HCT116 (cell line): ENCODE measurements around the gene KNDC1. TPM values are rescaled to one million over a fixed set of nuclear protein-coding genes. Genes with fewer than 3 reads are reported as not detected.

Experiments used
- ATAC-seq: fragments of 200-7000 bp; cut with Tn5 transposase; 2 replicates; pipeline ENCODE4 v1.9.1; 2020; ENCODE audit warnings: mild to moderate bottlenecking, moderate library complexity
- BruUV-seq: library from RNA; stranded (reverse); fragments of 400-500 nt; replicated peaks from 2 replicates; lab custom pipeline; 2021; lab: Mats Ljungman, UMichigan
- CTCF ChIA-PET: fragments of 300-600 bp; sonication (Branson Sonifier 250); formaldehyde crosslinking; loops from one replicate; lab custom pipeline; 2021; ENCODE audit warnings: antibody characterized with exemption; lab: Charles Lee
- POLR2A ChIA-PET: fragments of 300-600, 350-600 bp; sonication (Branson Sonifier 250); formaldehyde crosslinking; loops from one replicate; lab custom pipeline; 2021; ENCODE audit warnings: antibody characterized with exemption; lab: Charles Lee
- RAD21 ChIA-PET, 2 experiments: fragments of 300-600 bp; sonication (Branson Sonifier 250); formaldehyde crosslinking; loops; one replicate each; lab custom pipeline; 2023; ENCODE audit warnings: low total read pairs in 2 of 2; ENCODE audit not compliant: uncharacterized antibody in 2 of 2, unreplicated experiment in 2 of 2, low non-redundant PET in 1 of 2; lab: Charles Lee
- DNase-seq: peaks from one replicate; pipeline ENCODE4 v3.0.0-alpha.2; 2010; ENCODE audit warnings: low read depth, low spot score
- H2AFZ ChIP-seq: fragments of 200-600 bp; shearing (Covaris generic), sonication (generic); 2 replicates; pipeline ENCODE4 v1.6.1; 2017; ENCODE audit warnings: low read depth, mixed run types, mixed read lengths, antibody characterized with exemption, low read length; ENCODE audit not compliant: poor library complexity, severe bottlenecking
- H3K27ac ChIP-seq: 2 replicates; pipeline ENCODE4 v1.5.1; 2012; ENCODE audit warnings: low read depth, low read length
- H3K27me3 ChIP-seq: fragments of 200-600 bp; sonication (generic); 2 replicates; pipeline ENCODE4 v1.6.1; 2016; ENCODE audit warnings: mixed run types, low read length, mixed read lengths; ENCODE audit not compliant: insufficient read depth
- H3K36me3 ChIP-seq, 2 experiments: fragments of 200-500 bp in 1 of 2; fragments of 200-600 bp in 1 of 2; sonication (Bioruptor generic) in 1 of 2; sonication (generic) in 1 of 2; 2 replicates each; pipeline versions ENCODE4 v1.5.1 to v1.6.1; 2014 to 2016; ENCODE audit warnings: low read length in 2 of 2, inconsistent platforms in 1 of 2, mixed read lengths in 1 of 2, mixed run types in 1 of 2; ENCODE audit not compliant: insufficient read depth in 2 of 2, control insufficient read depth in 1 of 2
- H3K4me1 ChIP-seq, 2 experiments: fragments of 200-600 bp in 1 of 2; sonication (generic) in 1 of 2; 2 replicates each; pipeline versions ENCODE4 v1.5.1 to v1.6.1; 2012 to 2017; ENCODE audit warnings: low read length in 2 of 2, inconsistent platforms in 1 of 2, mild to moderate bottlenecking in 1 of 2, mixed read lengths in 1 of 2, mixed run types in 1 of 2, moderate library complexity in 1 of 2; ENCODE audit not compliant: insufficient read depth in 2 of 2, control insufficient read depth in 1 of 2
- H3K4me2 ChIP-seq: fragments of 200-600 bp; sonication (generic); 2 replicates; pipeline ENCODE4 v1.6.1; 2017; ENCODE audit warnings: mixed run types, low read length, mixed read lengths
- H3K4me3 ChIP-seq, 2 experiments: fragments of 200-600 bp in 1 of 2; sonication (generic) in 1 of 2; replicated peaks in 1 of 2; 2 replicates each; pipeline ENCODE4 v1.5.1; 2011 to 2016; ENCODE audit warnings: low read length in 2 of 2, control low read depth in 1 of 2, low read depth in 1 of 2, mild to moderate bottlenecking in 1 of 2, mixed read lengths in 1 of 2, mixed run types in 1 of 2
- H3K79me2 ChIP-seq: fragments of 200-600 bp; sonication (generic); 2 replicates; pipeline ENCODE4 v1.6.1; 2017; ENCODE audit warnings: mild to moderate bottlenecking, mixed run types, low read length, moderate library complexity, mixed read lengths; ENCODE audit not compliant: insufficient read depth
- H3K9ac ChIP-seq: fragments of 200-600 bp; sonication (generic); 2 replicates; pipeline ENCODE4 v1.6.1; 2016; ENCODE audit warnings: low read length, mixed read lengths
- H3K9me2 ChIP-seq: fragments of 200-600 bp; sonication (generic), shearing (Covaris generic); 2 replicates; pipeline ENCODE4 v1.6.1; 2017; ENCODE audit warnings: mixed run types, mild to moderate bottlenecking, moderate library complexity; ENCODE audit not compliant: insufficient read depth
- H3K9me3 ChIP-seq, 2 experiments: fragments of 200-500 bp in 1 of 2; fragments of 200-600 bp in 1 of 2; sonication (Bioruptor generic) in 1 of 2; sonication (generic) in 1 of 2; 2 replicates each; pipeline ENCODE4 v1.6.1; 2014 to 2017; ENCODE audit warnings: low read length in 2 of 2, mixed read lengths in 2 of 2, inconsistent platforms in 1 of 2, low read depth in 1 of 2, mild to moderate bottlenecking in 1 of 2, mixed run types in 1 of 2, moderate library complexity in 1 of 2; ENCODE audit not compliant: control insufficient read depth in 1 of 2, insufficient read depth in 1 of 2
- H4K20me1 ChIP-seq: fragments of 200-600 bp; sonication (generic), shearing (Covaris generic); 2 replicates; pipeline ENCODE4 v1.6.1; 2017; ENCODE audit warnings: mixed run types, mild to moderate bottlenecking, moderate library complexity; ENCODE audit not compliant: insufficient read depth
- ATF3 ChIP-seq: IDR thresholded peaks from 2 replicates; pipeline ENCODE4 v1.6.1; 2012
- CBX3 ChIP-seq: IDR thresholded peaks from 2 replicates; pipeline ENCODE4 v1.6.1; 2012; ENCODE audit warnings: low read depth
- CEBPB ChIP-seq: IDR thresholded peaks from 2 replicates; pipeline ENCODE4 v1.6.1; 2012; ENCODE audit warnings: low read depth
- EGR1 ChIP-seq: IDR thresholded peaks from 2 replicates; pipeline ENCODE4 v1.6.1; 2012; ENCODE audit warnings: low read depth
- ELF1 ChIP-seq: IDR thresholded peaks from 2 replicates; pipeline ENCODE4 v1.6.1; 2012; ENCODE audit warnings: low read depth, borderline replicate concordance
- EZH2 ChIP-seq: fragments of 200-600 bp; sonication (generic); IDR thresholded peaks from 2 replicates; pipeline ENCODE4 v1.6.1; 2017; ENCODE audit warnings: antibody characterized with exemption, mixed run types
- FOSL1 ChIP-seq: IDR thresholded peaks from 2 replicates; pipeline ENCODE4 v1.6.1; 2012; ENCODE audit warnings: low read depth
- JUND ChIP-seq: IDR thresholded peaks from 2 replicates; pipeline ENCODE4 v1.6.1; 2012
- POLR2A ChIP-seq: IDR thresholded peaks from 2 replicates; pipeline ENCODE4 v1.7.0; 2011; ENCODE audit warnings: borderline replicate concordance; ENCODE audit not compliant: insufficient read depth, insufficient read length; ENCODE audit errors: extremely low read depth
- POLR2AphosphoS5 ChIP-seq: IDR thresholded peaks from 2 replicates; pipeline ENCODE4 v1.6.1; 2011; ENCODE audit warnings: mild to moderate bottlenecking, low read depth, low read length, moderate library complexity
- RAD21 ChIP-seq: IDR thresholded peaks from 2 replicates; pipeline ENCODE4 v1.6.1; 2012; ENCODE audit warnings: low read depth, mild to moderate bottlenecking
- SIN3A ChIP-seq: IDR thresholded peaks from 2 replicates; pipeline ENCODE4 v1.6.1; 2012; ENCODE audit warnings: low read depth
- SP1 ChIP-seq: IDR thresholded peaks from 2 replicates; pipeline ENCODE4 v1.6.1; 2012; ENCODE audit warnings: low read depth
- SRF ChIP-seq: IDR thresholded peaks from 2 replicates; pipeline ENCODE4 v1.6.1; 2012; ENCODE audit warnings: low read depth
- TCF7L2 ChIP-seq: IDR thresholded peaks from 2 replicates; pipeline ENCODE4 v1.7.0; 2011; ENCODE audit warnings: borderline replicate concordance, inconsistent platforms; ENCODE audit not compliant: insufficient read depth, insufficient read length; ENCODE audit errors: extremely low read depth
- ZFX ChIP-seq: fragments of 450-650 bp; IDR thresholded peaks from 2 replicates; pipeline ENCODE4 v1.6.1; 2017
- intact Hi-C: fragments of 100-400 bp; cut with micrococcal nuclease; formaldehyde crosslinking; loops from 2 replicates; pipeline ENCODE4 v1.10.0; 2022
- total RNA-seq: library from RNA; stranded (reverse); gene quantifications from one replicate; pipeline ENCODE4 v1.2.1, GENCODE V29; 2021; ENCODE audit not compliant: unreplicated experiment
- TF ChIP-seq, protein P1 (sequence below): IDR thresholded peaks from 2 replicates; pipeline ENCODE4 v1.6.1; 2011; ENCODE audit warnings: mild to moderate bottlenecking, low read length, moderate library complexity; ENCODE audit not compliant: insufficient replicate concordance; ENCODE audit errors: extremely low read depth
- TF ChIP-seq, protein P2 (sequence below), 3 experiments: fragments of 200-600 bp in 1 of 3; sonication (generic) in 1 of 3; IDR thresholded peaks in 2 of 3; conservative IDR thresholded peaks in 1 of 3; 2 replicates each; pipeline ENCODE4 v1.5.1; 2012 to 2017; ENCODE audit warnings: low read depth in 2 of 3, low read length in 2 of 3, antibody characterized with exemption in 1 of 3, borderline replicate concordance in 1 of 3, control low read depth in 1 of 3, mild to moderate bottlenecking in 1 of 3, mixed read lengths in 1 of 3, mixed run types in 1 of 3, moderate library complexity in 1 of 3; ENCODE audit not compliant: insufficient read depth in 1 of 3

Gene KNDC1
- total RNA-seq, 1 experiment from 2014 or later: 3.6 TPM

DNA sequence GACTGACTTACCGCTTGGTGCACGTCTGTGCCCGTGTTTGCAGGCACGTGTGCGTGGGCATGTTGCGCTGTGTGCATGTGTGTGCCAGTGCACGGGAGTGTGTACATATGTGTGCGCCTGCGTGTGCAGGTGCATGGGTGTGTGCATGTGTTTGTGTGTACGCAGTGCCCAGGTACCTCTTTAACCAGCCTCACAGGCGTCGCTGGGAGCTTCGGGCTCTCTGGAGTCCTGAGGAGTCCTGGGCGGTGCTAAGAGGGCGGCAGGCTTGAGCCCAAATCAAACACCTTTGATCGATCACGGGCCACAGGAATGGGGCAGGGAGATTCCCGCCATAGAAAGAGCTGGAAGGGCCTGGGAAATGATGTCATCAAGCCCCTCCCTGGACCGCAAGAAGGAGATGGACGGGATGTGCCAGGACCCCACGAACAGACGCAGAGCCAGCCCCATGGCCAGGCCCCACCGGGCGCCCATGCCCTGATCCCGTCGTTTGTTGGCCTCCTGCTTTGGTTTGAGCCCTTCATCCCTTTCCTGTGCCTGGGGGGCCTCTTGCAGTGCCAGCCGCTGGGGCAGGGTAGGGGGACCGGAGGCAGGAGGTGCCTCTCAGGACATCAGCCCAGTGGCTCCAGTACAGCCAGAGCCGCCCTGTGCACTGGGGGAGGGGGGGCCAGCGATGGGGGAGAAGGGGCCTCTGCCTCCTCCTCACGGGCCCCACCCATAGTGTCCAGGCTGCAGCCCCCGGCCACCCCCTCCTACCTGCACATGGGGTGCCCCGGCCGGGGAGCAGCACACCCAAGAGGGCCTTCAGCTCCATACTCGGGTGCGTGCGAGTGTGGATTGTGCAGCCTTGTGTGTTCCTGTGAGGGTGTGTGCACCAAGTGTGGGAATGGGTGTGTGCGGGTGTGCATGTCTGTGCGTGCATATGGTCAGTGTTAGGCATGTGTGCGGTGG lies 5.8 kb downstream of the KNDC1 start:
- no peaks in the 10 kb centered on the region for H4K20me1 ChIP-seq
- no peak overlapping the region for H3K4me3 ChIP-seq
- H3K36me3 ChIP-seq: no peaks in the 10 kb centered on the region
- no peak for TF ChIP-seq ZFX
- no peak overlapping the region for H3K27ac ChIP-seq
- no peak overlapping the region for H3K4me2 ChIP-seq
- no TSS peak for BruUV-seq
- POLR2A ChIA-PET: no interaction called here
- RAD21 ChIA-PET: no interaction called here
- no peaks in the 10 kb centered on the region for H3K9me2 ChIP-seq
- H3K9me3 ChIP-seq: no peaks in the 10 kb centered on the region
- CTCF ChIA-PET: no interaction called here
- no peak overlapping the region for H3K9ac ChIP-seq
- ATAC-seq (no peak), DNase-seq (no peak)
- H3K79me2 ChIP-seq: no peaks in the 10 kb centered on the region
- intact Hi-C loops: no loop called here
- H3K27me3 ChIP-seq: no peaks in the 10 kb centered on the region
- H3K4me1 ChIP-seq: no peaks in the 10 kb centered on the region
- no peak overlapping the region for H2AFZ ChIP-seq

DNA sequence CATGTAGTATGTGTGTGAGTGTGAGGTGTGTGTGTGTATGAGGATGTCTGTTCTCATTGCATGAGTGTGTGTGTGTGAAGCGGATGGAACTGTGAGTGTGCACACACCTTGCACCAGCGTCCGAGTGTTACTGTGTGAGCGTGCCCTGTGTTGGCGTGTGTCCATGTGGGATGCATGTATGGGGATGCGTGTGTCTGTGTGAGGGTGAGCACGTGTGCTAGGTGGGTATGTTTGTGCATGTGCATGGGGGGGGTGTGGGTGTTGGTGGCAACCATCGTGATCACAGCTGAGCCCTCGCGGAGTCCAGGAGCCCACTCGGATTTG lies 6.4 kb downstream of the KNDC1 start:
- H3K9me2 ChIP-seq: no peaks in the 10 kb centered on the region
- POLR2A ChIA-PET: no interaction called here
- no peaks in the 10 kb centered on the region for H4K20me1 ChIP-seq
- RAD21 ChIA-PET: no interaction called here
- BruUV-seq: no TSS peak
- H3K36me3 ChIP-seq: no peaks in the 10 kb centered on the region
- no peak overlapping the region for H3K9ac ChIP-seq
- intact Hi-C loops: no loop called here
- H3K4me2 ChIP-seq: no peak overlapping the region
- H3K9me3 ChIP-seq: no peaks in the 10 kb centered on the region
- ATAC-seq (no peak), DNase-seq (no peak)
- no peak overlapping the region for H3K27ac ChIP-seq
- H3K4me3 ChIP-seq: no peak overlapping the region
- no peaks in the 10 kb centered on the region for H3K27me3 ChIP-seq
- no peaks in the 10 kb centered on the region for H3K79me2 ChIP-seq
- CTCF ChIA-PET: no interaction called here
- no peaks in the 10 kb centered on the region for H3K4me1 ChIP-seq
- no peak overlapping the region for H2AFZ ChIP-seq
- TF ChIP-seq POLR2AphosphoS5 (no peak), RAD21 (no peak), ELF1 (no peak), FOSL1 (no peak), SP1 (no peak), SIN3A (no peak), CBX3 (no peak), ATF3 (no peak), POLR2A (no peak), TCF7L2 (no peak), ZFX (no peak), EGR1 (no peak), SRF (no peak), JUND (no peak), CEBPB (no peak), EZH2 (no peak)
- TF ChIP-seq, protein P1, sequence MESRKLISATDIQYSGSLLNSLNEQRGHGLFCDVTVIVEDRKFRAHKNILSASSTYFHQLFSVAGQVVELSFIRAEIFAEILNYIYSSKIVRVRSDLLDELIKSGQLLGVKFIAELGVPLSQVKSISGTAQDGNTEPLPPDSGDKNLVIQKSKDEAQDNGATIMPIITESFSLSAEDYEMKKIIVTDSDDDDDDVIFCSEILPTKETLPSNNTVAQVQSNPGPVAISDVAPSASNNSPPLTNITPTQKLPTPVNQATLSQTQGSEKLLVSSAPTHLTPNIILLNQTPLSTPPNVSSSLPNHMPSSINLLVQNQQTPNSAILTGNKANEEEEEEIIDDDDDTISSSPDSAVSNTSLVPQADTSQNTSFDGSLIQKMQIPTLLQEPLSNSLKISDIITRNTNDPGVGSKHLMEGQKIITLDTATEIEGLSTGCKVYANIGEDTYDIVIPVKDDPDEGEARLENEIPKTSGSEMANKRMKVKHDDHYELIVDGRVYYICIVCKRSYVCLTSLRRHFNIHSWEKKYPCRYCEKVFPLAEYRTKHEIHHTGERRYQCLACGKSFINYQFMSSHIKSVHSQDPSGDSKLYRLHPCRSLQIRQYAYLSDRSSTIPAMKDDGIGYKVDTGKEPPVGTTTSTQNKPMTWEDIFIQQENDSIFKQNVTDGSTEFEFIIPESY: no peak
- TF ChIP-seq, protein P2, sequence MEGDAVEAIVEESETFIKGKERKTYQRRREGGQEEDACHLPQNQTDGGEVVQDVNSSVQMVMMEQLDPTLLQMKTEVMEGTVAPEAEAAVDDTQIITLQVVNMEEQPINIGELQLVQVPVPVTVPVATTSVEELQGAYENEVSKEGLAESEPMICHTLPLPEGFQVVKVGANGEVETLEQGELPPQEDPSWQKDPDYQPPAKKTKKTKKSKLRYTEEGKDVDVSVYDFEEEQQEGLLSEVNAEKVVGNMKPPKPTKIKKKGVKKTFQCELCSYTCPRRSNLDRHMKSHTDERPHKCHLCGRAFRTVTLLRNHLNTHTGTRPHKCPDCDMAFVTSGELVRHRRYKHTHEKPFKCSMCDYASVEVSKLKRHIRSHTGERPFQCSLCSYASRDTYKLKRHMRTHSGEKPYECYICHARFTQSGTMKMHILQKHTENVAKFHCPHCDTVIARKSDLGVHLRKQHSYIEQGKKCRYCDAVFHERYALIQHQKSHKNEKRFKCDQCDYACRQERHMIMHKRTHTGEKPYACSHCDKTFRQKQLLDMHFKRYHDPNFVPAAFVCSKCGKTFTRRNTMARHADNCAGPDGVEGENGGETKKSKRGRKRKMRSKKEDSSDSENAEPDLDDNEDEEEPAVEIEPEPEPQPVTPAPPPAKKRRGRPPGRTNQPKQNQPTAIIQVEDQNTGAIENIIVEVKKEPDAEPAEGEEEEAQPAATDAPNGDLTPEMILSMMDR (IDR thresholded peaks at IDR 0.05 in 2 of 3, conservative IDR thresholded peaks at IDR 0.05 in 1 of 3; ENCODE audit: borderline replicate concordance in 1 of 3, insufficient read depth in 1 of 3, low read depth in 2 of 3, low read length in 2 of 3): no peak
